ENCODE results near the gene TPBGL.

TPBGL gene

DNA sequence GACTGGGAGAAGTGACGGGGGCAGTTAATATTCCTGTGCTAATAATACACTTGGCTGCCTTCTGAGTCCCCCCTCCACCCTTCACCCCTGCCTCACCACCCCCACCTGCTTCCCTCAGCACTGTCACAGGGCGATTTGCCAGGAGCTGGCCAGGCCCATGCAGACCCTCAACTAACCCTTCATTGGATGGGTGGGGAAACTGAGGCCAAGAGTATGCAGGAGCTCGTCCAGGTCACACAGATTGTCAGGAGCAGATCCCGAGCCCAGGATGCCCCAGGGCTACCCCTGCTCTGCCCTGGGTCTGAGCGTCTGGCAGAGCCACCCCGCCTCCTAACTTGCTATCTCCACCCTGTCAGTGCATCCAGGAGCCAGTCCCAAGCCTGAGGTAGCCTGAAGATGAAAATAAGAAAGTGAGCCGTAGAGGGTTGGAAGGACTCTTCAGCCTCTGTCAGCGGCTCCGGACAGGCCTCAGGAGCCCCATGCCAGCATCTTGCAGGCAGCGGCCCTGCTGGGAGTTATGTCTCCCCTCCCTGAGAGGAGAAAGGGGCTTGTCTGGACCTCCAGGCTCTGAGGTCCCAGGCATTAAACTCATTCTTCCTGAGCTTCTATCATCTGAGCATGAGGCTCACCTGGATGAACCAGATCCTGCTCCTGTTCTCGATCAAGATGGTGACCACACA, 6.2 kb downstream of the TPBGL start:
- no peak for DNase-seq

DNA sequence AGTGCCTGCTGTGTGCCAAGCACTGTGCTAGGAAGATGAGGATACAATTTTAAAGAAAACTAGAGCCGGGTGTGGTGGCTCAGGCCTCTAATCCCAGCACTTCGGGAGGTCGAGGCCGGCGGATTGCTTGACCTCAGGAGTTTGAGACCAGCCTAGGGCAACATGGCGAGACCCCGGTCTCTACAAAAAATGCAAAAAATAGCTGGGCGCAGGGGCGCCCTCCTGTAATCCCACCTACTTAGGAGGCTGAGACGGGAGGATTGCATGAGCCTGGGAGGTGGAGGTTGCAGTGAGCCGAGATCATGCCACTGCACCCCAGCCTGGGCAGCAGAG, 8.3 kb downstream of the TPBGL start:
- DNase-seq: no peak

DNA sequence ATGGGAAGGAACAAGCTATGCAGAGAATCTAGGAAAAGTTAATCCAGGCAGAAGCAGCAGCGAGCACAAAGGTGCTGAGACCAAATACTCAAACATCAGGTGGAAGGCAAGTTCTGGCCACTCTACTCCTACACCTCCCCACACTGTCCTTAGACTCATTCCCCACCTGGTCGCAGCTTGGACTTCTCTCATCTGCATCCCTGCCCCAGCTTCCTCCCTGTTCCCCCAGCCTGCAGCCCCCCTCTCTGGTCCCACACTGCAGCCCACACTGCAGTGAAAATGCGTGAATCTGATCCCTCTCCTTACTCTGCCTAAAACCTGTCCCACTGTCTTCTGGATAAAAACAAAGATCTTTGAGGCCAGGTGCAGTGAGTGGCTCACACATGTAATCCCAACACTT, 9.1 kb downstream of the TPBGL start:
- DNase-seq: no peak

DNA sequence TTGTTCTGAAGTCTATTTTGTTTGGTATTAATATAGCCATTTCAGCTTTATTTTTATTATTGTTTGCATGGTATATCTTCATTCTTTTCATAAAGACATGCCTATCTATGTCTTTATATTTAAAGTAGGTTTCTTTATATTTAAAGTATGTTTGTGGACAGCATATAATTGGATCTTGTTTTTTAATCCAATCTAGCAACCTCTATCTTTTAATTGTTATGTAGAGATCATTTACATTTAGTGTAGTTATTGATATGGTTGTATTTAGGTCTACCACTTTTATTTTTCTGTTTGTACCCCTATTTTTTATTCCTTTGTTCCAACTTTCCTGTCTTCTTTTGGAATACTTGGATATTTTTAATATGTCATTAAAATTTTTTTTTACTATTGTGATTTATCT, 13.8 kb downstream of the TPBGL start:
- DNase-seq: no peak

DNA sequence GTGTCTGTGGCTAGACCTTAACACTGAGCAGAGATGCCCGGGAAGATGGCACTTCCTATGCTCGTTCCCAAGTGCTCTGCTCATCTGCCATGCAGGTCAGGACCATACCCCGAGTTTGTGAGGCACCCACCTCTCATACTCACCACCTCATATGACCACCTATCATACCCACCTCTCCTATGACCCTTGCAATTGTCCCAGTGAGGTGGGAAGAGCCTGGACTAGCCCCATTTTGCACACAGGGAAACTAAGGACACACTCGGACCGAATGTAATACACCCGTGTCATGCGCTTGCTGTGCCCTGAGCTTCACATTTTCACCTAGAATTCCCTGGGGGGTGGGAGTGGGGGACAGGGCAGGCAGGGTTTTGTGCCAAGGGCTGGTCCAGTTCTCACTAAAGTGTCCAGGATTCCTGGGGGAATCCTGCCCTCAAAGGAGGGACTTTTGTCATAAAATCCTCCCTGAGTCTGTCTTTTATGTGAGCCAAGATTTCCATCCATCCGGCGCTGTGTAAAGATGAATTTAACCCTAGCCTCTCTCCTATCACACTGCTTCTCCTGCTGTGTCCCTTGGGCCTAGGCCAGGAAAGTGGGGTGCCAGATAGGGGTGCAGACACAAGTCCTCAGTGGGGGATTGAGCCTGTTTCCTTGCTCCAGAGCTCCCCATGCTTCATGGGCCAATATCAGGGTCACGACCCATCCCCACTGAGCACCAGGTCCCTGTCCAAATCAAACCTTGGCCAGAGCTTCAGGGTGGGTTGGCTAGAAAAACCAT, 20.0 kb downstream of the TPBGL start:
- DNase-seq: no peak

DNA sequence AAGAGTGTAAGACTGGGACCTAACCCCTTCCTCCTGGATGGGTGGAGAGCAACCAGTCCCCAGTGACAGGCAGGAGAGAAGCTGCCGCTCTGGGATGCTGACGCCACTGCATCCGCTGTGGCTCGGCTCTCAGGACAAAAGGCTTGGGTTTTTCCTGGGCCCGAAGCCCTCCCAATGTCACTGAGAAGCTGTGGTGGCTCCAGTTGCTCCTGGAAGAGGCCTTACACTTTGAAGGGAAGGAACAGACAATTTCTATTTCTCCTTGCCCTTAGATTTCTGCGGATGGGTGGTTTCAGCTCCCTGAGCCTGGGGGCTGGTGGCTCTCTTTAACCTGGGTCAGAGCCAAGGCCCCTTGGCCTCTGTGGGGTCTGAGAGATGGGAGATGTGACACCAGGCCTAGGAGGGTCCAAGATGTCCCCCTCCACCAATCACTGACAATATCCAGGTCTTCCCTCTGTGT, 21.4 kb downstream of the TPBGL start:
- no peak for DNase-seq

DNA sequence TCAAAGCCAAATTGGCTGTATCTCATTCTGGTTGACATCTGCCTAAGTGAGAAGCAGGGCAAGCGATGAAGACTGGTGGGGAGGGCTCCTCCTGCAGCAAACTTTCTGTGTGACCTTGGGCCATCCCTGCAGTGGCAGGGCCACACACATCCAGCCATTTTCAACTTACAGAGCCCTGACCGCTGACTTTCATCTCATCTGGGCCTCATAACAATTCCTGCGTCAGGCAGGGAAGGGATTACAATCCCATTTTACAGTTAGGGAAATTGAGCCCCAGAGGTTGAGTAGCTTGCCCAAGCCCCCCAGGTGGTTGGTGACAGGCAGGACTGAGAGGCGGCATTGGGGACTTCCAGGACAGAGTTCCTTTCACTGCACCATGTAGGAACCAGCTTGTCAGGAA, 21.9 kb downstream of the TPBGL start:
- no peak for DNase-seq

DNA sequence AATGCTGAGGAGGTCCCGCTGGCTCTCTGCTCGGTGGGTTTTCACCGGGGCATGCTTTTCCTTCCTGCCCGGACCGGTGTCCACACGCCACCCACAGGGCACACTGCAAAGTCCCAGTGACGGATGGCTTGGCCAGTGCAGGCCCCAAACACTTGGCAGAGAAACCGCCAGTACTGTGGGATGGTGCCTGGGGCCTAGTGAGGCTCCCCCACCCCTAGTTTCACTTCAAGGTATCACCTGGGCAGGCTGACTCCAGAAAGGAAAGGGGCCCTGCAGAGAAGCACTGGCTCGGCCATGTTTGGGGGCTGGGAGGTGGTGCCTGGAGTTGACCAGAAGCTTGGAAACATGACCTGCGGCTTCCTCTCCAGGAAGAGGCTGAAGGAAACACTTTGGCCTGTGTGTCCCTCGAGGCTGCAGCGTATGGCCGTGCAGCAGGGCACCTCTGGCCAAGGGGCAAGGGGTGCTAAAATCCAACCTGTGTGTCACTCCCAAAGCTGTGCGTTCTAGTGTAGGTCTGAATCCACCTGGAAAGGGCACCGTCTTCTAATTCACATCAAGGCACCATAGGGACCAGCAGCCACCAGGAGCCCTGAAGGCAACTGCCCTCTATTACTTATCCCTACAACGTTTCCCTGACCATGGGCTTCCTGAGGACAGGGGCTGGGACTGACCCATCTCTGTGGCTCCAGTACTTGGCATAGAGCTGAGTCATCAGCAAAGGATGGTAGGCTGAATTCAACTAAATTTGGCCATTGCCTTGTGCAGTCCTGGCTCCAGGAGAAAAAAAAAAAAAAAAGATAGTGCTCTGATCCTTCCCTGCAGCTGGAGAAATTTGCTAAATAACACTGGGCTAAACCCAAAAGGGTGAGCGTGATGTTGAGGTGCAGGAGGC, 22.6 kb downstream of the TPBGL start:
- no peak for DNase-seq

DNA sequence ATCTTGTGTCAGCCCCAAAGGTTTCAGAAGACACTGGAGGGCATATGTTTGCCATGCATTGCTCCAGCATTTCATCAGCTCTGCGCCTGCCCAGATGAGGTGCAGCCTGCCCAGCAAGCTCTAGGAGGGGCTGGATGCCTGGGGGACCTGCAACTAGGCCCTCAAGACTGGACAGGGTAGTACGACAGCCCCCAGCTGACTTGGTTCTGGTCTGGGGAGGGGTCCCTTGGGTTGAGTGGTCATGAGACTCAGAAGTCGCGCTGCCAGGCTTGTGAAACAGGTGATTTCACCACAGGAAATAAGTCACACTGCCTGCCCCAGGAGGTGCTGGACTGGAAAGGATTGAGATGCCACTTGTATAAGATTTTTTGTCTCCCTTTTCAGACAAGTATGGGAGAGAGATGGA, 23.4 kb downstream of the TPBGL start:
- DNase-seq: peak; percentile 27

DNA sequence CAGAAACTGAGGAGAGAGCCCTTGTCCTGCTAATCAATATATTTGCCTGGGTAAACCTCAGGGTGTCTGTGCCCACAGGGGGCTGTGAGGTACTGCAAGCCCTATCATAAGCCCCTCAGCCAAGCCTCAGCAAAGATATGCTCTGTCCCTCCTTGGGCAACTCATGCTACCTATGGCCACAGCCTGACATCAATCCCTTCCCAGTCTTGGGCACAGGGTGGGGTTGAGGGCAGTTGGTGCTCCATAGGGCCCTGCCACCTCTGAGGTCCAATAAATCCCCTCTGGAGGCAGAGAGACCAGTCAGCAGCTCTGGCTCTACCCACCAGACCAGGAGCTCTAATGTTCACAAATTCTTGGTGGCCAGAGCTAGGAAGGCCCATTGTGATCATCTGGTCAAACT, 23.8 kb downstream of the TPBGL start:
- DNase-seq: no peak

DNA sequence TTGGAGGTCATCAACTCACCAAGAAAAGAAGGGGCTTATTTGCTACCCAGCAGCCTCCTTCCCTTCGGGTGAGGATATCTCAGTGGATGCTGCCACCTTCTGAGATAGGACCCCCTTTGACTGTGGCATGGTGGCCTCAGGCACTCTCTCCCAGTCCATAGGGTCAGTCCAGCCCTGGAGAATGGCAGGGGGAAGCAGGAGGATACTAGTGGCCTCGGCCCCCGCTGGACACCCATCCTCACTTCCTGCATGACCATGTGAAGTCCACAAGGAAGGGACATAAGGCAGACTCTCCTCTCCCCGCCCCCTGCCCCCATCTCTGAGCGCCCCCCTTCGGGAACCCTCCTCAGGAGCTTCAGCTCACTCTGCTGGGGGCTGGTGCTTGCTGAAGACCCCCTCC, 24.4 kb downstream of the TPBGL start:
- no peak for DNase-seq

DNA sequence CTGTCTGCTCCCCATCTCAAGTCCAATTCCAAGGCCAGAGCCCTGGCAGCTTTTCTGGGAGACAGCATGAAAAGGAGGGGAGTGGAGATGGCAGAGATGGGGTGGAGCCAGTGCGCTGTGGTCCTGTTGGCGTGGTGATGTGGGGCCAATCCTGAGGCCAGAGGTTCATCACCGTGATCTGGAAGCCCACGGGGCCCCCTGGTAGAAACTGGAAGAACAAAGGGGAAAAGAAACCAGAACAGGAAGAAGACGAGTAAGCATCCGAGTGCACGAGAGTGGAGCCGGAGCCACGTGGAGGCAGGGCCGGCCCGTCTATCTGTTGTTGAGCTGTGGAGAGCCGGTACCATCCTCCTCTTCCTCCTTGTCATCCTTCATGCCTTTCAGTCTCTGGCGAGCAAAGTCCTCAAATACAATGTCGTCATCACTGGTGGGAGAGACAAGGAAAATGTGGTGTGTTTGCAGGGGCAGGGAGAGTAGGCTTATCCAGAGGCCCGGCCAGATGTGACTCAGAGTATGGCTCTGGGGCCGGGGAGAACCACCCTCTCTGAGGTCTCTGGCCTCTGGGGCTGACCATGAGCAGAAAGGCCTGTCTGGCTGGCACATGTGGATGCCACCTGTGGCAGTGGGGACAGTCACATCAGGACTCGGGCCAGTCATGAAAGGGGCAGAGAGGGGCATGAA, 25.4 kb downstream of the TPBGL start:
- DNase-seq: no peak

DNA sequence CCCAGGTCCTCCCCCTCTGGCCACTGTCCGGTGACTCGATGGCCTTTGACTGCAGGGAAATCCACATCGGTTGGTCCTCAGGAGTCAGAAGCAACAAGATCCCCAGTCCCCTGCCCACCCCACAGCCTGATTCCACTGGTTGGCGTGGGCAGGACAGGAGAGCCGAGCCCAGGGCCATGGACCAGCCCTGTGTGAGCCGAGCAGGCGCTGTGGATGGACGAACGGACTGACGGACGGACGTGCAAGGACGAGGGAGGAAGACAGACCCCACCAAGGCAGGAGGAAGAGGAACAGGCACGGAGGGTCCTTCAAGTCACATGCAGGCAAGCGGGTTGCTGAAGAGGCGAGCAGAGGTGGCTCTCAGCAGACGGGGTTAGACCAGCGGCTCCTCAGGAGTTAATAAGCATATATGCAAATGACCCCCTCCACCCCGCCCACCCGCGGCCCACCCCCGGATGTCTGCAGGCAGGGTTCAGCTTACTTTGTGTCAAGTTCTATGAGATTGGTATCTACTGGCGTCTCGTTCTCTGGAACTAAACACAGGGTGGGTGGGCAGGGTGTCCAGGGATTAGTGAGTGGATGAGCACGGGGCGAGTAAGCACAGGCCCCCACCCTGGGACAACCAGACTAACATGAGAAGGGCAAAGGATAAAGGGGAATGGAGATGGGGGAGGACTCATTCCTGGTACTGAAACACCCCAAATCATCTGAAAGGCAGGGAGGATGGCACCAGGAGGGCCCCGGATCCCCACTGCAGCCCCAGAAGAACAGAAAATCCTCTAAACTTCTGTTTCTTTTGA, 26.8 kb downstream of the TPBGL start:
- no peak for DNase-seq

DNA sequence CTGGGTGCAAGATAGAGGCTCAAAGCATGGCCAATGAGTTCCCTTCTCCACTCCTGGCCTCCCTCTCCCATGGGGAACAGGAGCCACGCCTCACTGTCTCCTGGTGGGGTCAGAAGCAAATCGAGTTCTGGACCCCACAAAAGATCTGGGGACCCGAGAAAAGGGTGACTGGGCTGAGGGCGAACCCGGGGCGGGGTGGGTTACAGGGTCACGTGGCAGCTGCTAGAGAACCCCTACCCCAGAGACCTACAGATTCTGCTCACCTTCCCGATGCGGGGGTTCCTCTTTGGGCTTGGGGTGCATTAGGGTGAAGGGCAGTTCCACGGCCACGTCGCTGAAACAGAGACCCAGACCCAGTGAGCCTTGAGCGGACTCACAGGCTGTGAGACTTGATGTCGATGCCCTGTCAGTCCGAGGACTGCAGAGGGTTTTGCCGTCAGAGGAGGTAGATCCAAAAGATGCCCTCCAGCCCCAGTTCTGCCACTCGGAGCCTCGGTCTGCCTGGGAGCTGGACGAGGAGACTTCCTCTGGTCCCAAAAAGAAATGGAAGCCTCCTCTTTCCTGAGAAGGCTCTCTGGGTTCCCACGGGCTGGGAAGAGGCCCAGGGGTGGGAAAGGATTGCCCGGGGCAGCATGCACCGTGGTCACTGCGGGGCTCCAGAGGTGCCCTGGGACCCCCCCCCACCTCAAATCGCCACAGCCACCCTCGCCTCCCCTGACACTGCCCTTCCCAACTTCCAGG, 28.2 kb downstream of the TPBGL start:
- no peak for DNase-seq

DNA sequence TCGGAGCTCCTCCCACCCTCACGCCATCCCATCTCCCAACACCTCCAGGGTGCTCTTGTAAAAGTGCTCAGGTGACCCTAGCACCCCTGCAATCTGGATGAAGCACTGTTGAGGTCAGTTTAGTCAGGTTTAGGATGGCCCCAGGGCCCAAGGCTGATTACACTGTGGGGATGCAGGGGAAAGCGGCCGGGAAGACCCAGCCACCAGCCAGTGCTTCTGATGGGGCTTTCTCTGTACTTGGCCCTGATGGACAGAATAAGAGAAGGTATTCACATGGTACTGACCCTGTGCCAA, 28.7 kb downstream of the TPBGL start:
- no peak for DNase-seq

DNA sequence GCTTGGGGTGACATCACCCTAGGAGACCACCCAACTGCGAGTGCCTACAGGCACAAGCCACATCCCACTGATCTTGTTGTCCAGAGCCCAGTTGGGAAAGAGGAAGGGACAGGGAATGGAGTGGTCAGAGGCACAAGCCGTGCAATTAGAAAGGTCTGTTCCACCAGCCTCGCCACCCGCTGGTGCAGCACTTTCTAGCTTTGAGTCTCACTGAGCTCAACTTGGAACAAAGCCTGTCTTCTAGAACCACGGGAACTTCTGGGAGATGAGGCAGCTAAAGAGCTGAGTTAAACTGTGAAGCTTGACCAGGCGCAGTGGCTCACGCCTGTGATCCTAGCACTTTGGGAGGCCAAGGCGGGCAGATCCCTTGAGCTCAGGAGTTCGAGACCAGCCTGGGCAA, 29.3 kb downstream of the TPBGL start:
- DNase-seq: no peak

DNA sequence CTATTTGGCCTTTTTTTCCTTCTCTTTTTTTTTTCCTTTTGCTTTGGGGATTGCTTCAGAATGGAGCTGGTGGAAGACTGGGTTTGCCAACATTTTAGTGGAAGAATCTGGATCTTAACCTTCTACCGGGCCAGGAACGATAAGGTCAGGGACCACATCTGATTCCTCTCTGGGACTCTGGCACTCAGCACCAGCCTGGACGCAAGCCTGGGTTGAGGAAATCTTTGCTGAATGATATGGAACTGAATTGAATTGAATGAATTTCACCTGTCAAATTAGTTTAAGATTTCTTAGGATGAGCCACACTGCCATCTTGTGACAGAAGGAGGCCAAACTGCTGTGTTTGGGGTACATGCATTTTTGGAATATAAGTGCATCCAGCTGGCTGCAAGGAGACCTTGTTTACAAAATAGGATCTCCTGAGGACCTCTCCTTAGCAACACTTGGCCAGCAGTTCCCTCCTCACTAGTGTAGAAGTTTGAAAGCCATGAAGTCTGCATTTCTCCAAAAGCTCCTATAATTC, 30.4 kb downstream of the TPBGL start:
- peak; percentile 51 for DNase-seq

DNA sequence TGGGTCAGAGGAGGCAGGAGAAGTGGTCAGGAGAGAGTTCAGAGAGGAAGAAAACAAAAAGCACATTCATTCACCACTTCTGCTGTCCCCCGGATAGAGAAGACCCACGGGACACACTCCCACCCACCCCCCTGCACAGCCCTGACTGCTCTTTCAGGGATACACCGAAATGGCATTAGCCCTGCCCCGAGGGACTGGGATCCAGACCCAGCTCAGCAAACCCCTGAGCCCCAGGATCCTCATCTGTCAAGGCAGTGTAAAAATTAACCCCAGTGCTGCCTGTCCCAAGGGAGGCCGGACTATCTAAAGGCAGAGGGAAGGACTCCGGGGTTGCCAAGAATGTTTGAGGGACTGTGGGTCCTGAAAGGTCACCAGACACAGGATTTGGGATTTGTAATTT, 31.2 kb downstream of the TPBGL start:
- no peak for DNase-seq

DNA sequence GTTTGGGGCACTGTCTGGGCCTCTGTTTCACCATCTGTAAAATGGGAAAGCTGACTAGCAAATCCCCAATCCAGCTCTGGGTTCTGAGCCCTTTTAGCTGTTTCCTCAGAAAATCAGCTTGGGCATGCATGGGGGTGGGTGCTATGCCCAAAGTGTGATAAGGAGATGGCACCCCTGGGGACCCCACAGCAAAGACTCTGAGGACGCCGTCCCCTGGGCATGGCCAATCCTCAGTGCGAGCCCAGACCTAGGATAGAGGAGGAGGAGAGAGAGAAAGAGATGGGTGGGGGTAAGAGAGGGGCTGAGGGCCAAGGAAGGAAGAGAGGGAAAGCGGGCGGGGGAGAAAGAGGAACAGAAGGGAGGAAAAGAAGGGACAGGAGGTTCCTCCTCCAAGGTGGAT, 31.8 kb downstream of the TPBGL start:
- no peak for DNase-seq

DNA sequence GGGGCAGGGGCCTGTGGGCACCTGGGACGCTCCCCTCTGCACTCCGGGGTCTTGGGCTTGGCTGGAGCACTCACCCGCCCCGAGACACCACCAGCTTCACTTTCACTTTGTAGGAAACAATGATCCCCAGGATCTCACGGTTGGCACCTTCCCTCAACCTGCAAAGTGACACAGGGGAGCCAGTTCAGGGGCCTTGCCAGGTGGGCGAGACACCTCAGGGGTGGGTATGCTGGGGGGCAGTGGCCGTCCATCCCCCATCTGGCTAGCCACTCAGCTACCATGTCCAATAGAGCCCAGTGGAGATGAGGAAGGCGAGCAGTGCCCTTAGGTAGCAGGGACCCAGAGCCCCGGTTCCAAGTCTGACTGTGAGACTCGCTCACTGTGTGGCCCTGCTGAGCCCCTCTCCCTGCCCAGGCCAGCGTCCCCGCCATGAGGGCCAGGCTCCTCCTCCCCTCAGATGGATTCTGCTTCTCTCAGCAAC, 32.3 kb downstream of the TPBGL start:
- no peak for DNase-seq

Data from hematopoietic multipotent progenitor cell treated with erythropoietin and hydrocortisone succinate and interleukin-3 and kit ligand, for 4 days (in vitro differentiated cells).